Measurements from ENCODE around the gene VGLL3. TPM values are rescaled to one million over a fixed set of nuclear protein-coding genes. Genes with fewer than 3 reads are reported as not detected.

Gene VGLL3
- total and polyA plus RNA-seq, 2 of the 4 experiments (the other 2 are of a cell fraction) = 46.2 to 97.3 TPM

DNA sequence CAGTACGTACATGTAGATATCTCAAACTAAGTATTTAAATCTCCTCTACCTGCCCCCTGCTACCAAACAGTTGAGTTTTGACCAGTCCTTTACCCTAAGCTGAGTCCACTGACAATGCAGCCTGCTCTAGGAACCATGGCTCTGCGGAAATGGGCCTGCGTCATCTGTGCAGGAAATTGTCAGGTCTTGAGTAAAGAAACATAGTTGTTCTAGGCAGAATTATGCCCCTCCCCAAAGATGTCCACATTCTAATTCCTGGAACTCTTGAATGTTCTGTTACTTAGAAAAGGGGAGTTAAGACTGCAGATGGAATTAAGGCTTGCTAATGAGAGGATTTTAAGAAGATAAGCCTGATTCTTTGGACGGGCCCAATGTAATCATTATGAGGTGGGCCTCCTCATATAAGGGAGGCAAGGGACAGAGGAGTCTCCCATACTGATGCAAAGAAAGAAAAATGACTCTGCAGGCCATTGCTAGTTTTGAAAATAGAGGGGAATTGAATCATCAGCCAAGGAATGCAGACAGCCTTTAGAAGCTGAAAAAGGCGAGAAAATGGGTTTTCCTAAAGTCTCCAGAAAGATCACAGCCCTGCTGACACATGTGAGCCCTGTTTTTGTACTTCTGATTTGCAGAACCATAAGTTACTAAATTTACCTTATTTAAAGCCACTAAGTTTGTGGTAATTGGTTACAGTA lies 5.5 kb upstream of the VGLL3 start:
- POLR2A ChIA-PET (ENCODE audit: unreplicated experiment) = no interaction called here
- CTCF ChIA-PET = interaction anchor here (0.8 to 1.2 kb wide), 2 partner anchors 11 kb away, joined by 3 to 4 read pairs; no protein-coding TSS in a partner anchor
- H3K4me2 ChIP-seq (ENCODE audit: low read depth, low read length) = peak overlapping the region; percentile 6; the same call in 1 of the 2 replicates
- TF ChIP-seq RCOR1 (IDR thresholded peaks at IDR 0.05; ENCODE audit: insufficient replicate concordance, low read length) (no peak), RAD21 (IDR thresholded peaks at IDR 0.05; ENCODE audit: low read length) (no peak), POLR2A (IDR thresholded peaks at IDR 0.05; ENCODE audit: low read depth, low read length) (no peak), MAFK (IDR thresholded peaks at IDR 0.05; ENCODE audit: low read depth, low read length) (no peak), BHLHE40 (IDR thresholded peaks at IDR 0.05; ENCODE audit: low read depth, low read length) (no peak), CHD1 (IDR thresholded peaks at IDR 0.05; ENCODE audit: low read depth, low read length) (no peak), NFE2L2 (IDR thresholded peaks at IDR 0.05; ENCODE audit: low read depth, low read length) (no peak), MAZ (IDR thresholded peaks at IDR 0.05; ENCODE audit: borderline replicate concordance, low read depth, low read length) (no peak), MXI1 (IDR thresholded peaks at IDR 0.05; ENCODE audit: borderline replicate concordance, low read depth, low read length) (no peak), RFX5 (IDR thresholded peaks at IDR 0.05; ENCODE audit: low read depth, low read length) (no peak), FOS (IDR thresholded peaks at IDR 0.05; ENCODE audit: low read depth, low read length) (no peak), SMC3 (IDR thresholded peaks at IDR 0.05; ENCODE audit: low read depth, low read length) (no peak)
- TF ChIP-seq, protein P1, sequence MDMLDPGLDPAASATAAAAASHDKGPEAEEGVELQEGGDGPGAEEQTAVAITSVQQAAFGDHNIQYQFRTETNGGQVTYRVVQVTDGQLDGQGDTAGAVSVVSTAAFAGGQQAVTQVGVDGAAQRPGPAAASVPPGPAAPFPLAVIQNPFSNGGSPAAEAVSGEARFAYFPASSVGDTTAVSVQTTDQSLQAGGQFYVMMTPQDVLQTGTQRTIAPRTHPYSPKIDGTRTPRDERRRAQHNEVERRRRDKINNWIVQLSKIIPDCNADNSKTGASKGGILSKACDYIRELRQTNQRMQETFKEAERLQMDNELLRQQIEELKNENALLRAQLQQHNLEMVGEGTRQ (IDR thresholded peaks at IDR 0.05; ENCODE audit: low read depth, low read length) = no peak
- TF ChIP-seq, protein P2, sequence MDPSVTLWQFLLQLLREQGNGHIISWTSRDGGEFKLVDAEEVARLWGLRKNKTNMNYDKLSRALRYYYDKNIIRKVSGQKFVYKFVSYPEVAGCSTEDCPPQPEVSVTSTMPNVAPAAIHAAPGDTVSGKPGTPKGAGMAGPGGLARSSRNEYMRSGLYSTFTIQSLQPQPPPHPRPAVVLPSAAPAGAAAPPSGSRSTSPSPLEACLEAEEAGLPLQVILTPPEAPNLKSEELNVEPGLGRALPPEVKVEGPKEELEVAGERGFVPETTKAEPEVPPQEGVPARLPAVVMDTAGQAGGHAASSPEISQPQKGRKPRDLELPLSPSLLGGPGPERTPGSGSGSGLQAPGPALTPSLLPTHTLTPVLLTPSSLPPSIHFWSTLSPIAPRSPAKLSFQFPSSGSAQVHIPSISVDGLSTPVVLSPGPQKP (IDR thresholded peaks at IDR 0.05; ENCODE audit: borderline replicate concordance, low read depth, low read length) = no peak

More for the DNA sequence above, 5.5 kb upstream of the VGLL3 start:
- Histone ChIP-seq H3K79me1 (ENCODE audit: low read depth in 1 of 2, low read length in 2 of 2) (peaks cover 0 to 7% of the 10 kb centered on the region in 2 experiments; a peak in 2 of 4 replicates), H2AK5ac (ENCODE audit: low read depth, low read length) (peak overlapping the region; percentile 79; the same call in 1 of the 2 replicates), H3K56ac (ENCODE audit: extremely low read depth, insufficient read depth, low read length) (no peak overlapping the region), H3K4me3 (ENCODE audit: insufficient read depth, low read depth, low read length) (no peak overlapping the region), H3K27ac (ENCODE audit: insufficient read depth, low read length) (no peak overlapping the region), H2BK120ac (ENCODE audit: low read depth, low read length) (peak overlapping the region; percentile 21), H4K8ac (ENCODE audit: low read depth in 2 of 2, low read length in 2 of 2) (peak overlapping the region in 1 of 2 experiments; percentile 65; a peak in 1 of 4 replicates), H3K4ac (ENCODE audit: low read depth, low read length) (peak overlapping the region; percentile 68), H3K18ac (ENCODE audit: low read depth, low read length) (peak overlapping the region; percentile 57), H3K23ac (ENCODE audit: low read depth, low read length) (peak overlapping the region; percentile 49; the same call in 1 of the 2 replicates), H3K14ac (replicated peaks; ENCODE audit: low read depth, low read length) (peak overlapping the region; percentile 62), H2AFZ (replicated peaks; ENCODE audit: low read length, poor library complexity) (no peak overlapping the region), H2AK9ac (replicated peaks; ENCODE audit: low read depth, low read length, poor library complexity) (no peak overlapping the region), H3K4me1 (ENCODE audit: control insufficient read depth, insufficient read depth, low read length) (peaks cover 16% of the 10 kb centered on the region), H3K27me3 (ENCODE audit: control insufficient read depth, insufficient read depth, low read length) (no peaks in the 10 kb centered on the region), H3K9ac (ENCODE audit: low read depth, low read length) (no peak overlapping the region), H2BK20ac (ENCODE audit: low read depth, low read length) (peak overlapping the region; percentile 85), H3K9me3 (ENCODE audit: control insufficient read depth, insufficient read depth, low read length) (no peaks in the 10 kb centered on the region), H3K9me1 (ENCODE audit: insufficient read depth, low read length) (no peaks in the 10 kb centered on the region), H4K5ac (ENCODE audit: low read depth, low read length) (peak overlapping the region; percentile 18; the same call in 1 of the 2 replicates), H4K91ac (ENCODE audit: insufficient read depth, low read depth, low read length) (peak overlapping the region; percentile 78), H2BK5ac (ENCODE audit: low read depth, low read length, poor library complexity, severe bottlenecking) (peak overlapping the region; percentile 59), H4K20me1 (ENCODE audit: insufficient read depth, low read length) (no peaks in the 10 kb centered on the region), H2BK15ac (ENCODE audit: low read depth, low read length) (peak overlapping the region; percentile 74; the same call in 2 of the 3 replicates), H3K36me3 (ENCODE audit: control insufficient read depth, insufficient read depth, low read length) (no peaks in the 10 kb centered on the region)
- intact Hi-C loops (cut with micrococcal nuclease) (no loop called here), dilution Hi-C loops (cut with HindIII; ENCODE audit: low sequenced_read_pairs, unreplicated experiment) (no loop called here), in situ Hi-C loops (cut with MboI; ENCODE audit: low sequenced_read_pairs) (loop anchor here (25.0 kb wide), 1 partner anchor 1141 kb away; the partner anchor contains the start of gene C3orf38)
- ATAC-seq (ENCODE audit: low read depth) (peak; percentile 28; the same call in 1 of the 2 replicates), DNase-seq (peak; percentile 25)
- no TSS peak for BruUV-seq (replicated peaks)
- WGBS, 2 experiments (ENCODE audit: extremely low coverage in 2 of 2, insufficient read length in 1 of 2) = 80% methylated on average over 1 of the region's 5 CpGs; no CpG with 5 or more reads in 1 of the 2 experiments
